ENCODE results near the gene EIF2B1. TPM values are rescaled to one million over a fixed set of nuclear protein-coding genes. Genes with fewer than 3 reads are reported as not detected.
"Not testable (repeated sequence)": the region's sequence is repeated elsewhere in the genome, so short reads cannot be mapped to it uniquely, and the experiment has no call there.

The EIF2B1 gene
- total RNA-seq, 1 experiment from 2014 or later, result 58.7 TPM

- DNase-seq (ENCODE audit: low read depth), result no peak
- in situ Hi-C loops (cut with HindIII; ENCODE audit: low pct_unique_long_range_greater_than_20kb, low sequenced_read_pairs), result no loop called here
Observed at GRCh38 chr12:123621619-123622530, 11.6 kb downstream of the EIF2B1 start.

- in situ Hi-C loops (cut with HindIII; ENCODE audit: low pct_unique_long_range_greater_than_20kb, low sequenced_read_pairs), result no loop called here
- DNase-seq (ENCODE audit: low read depth), result no peak
Observed at GRCh38 chr12:123621101-123621500, 12.4 kb downstream of the EIF2B1 start.

GRCh38 chr12:123617580-123617979 lies 15.9 kb downstream of the EIF2B1 start:
- in situ Hi-C loops (cut with HindIII; ENCODE audit: low pct_unique_long_range_greater_than_20kb, low sequenced_read_pairs), result no loop called here
- DNase-seq (ENCODE audit: low read depth), result no peak

- DNase-seq (ENCODE audit: low read depth), result no peak
- in situ Hi-C loops (cut with HindIII; ENCODE audit: low pct_unique_long_range_greater_than_20kb, low sequenced_read_pairs), result no loop called here
Observed at GRCh38 chr12:123617144-123617543, 16.3 kb downstream of the EIF2B1 start.

- DNase-seq (ENCODE audit: low read depth), result no peak
- in situ Hi-C loops (cut with HindIII; ENCODE audit: low pct_unique_long_range_greater_than_20kb, low sequenced_read_pairs), result no loop called here
Observed at GRCh38 chr12:123614531-123614930, 19.0 kb downstream of the EIF2B1 start.

- no peak for DNase-seq (ENCODE audit: low read depth)
- in situ Hi-C loops (cut with HindIII; ENCODE audit: low pct_unique_long_range_greater_than_20kb, low sequenced_read_pairs), result no loop called here
Observed at GRCh38 chr12:123614110-123614509, 19.4 kb downstream of the EIF2B1 start.

- no peak for DNase-seq (ENCODE audit: low read depth)
- in situ Hi-C loops (cut with HindIII; ENCODE audit: low pct_unique_long_range_greater_than_20kb, low sequenced_read_pairs), result no loop called here
Observed at GRCh38 chr12:123608182-123608581, 25.3 kb downstream of the EIF2B1 start.

- in situ Hi-C loops (cut with HindIII; ENCODE audit: low pct_unique_long_range_greater_than_20kb, low sequenced_read_pairs), result no loop called here
- no peak for DNase-seq (ENCODE audit: low read depth)
Observed at GRCh38 chr12:123607756-123608155, 25.7 kb downstream of the EIF2B1 start.

GRCh38 chr12:123603495-123603894 lies 30.0 kb downstream of the EIF2B1 start:
- in situ Hi-C loops (cut with HindIII; ENCODE audit: low pct_unique_long_range_greater_than_20kb, low sequenced_read_pairs); DNase-seq (ENCODE audit: low read depth): not testable (repeated sequence)

- no peak for DNase-seq (ENCODE audit: low read depth)
- in situ Hi-C loops (cut with HindIII; ENCODE audit: low pct_unique_long_range_greater_than_20kb, low sequenced_read_pairs), result no loop called here
Observed at GRCh38 chr12:123602651-123603195, 30.8 kb downstream of the EIF2B1 start.

GRCh38 chr12:123601602-123602489 lies 31.6 kb downstream of the EIF2B1 start, which contains the start of gene DDX55:
DDX55 (plus strand) TSS chr12:123602099; CDS start chr12:123602149, 50 bp downstream.
- in situ Hi-C loops (cut with HindIII; ENCODE audit: low pct_unique_long_range_greater_than_20kb, low sequenced_read_pairs), result no loop called here
- DNase-seq (ENCODE audit: low read depth), result peak; percentile 87

GRCh38 chr12:123599721-123600120 lies 33.8 kb downstream of the EIF2B1 start:
- in situ Hi-C loops (cut with HindIII; ENCODE audit: low pct_unique_long_range_greater_than_20kb, low sequenced_read_pairs), result no loop called here
- no peak for DNase-seq (ENCODE audit: low read depth)

- no peak for DNase-seq (ENCODE audit: low read depth)
- in situ Hi-C loops (cut with HindIII; ENCODE audit: low pct_unique_long_range_greater_than_20kb, low sequenced_read_pairs), result no loop called here
Observed at GRCh38 chr12:123599310-123599709, 34.2 kb downstream of the EIF2B1 start.

- no peak for DNase-seq (ENCODE audit: low read depth)
- in situ Hi-C loops (cut with HindIII; ENCODE audit: low pct_unique_long_range_greater_than_20kb, low sequenced_read_pairs), result no loop called here
Observed at GRCh38 chr12:123598522-123598921, 35.0 kb downstream of the EIF2B1 start.

GRCh38 chr12:123597100-123597499 lies 36.4 kb downstream of the EIF2B1 start:
- DNase-seq (ENCODE audit: low read depth), result no peak
- in situ Hi-C loops (cut with HindIII; ENCODE audit: low pct_unique_long_range_greater_than_20kb, low sequenced_read_pairs), result no loop called here

- in situ Hi-C loops (cut with HindIII; ENCODE audit: low pct_unique_long_range_greater_than_20kb, low sequenced_read_pairs), result no loop called here
- no peak for DNase-seq (ENCODE audit: low read depth)
Observed at GRCh38 chr12:123595729-123596128, 37.8 kb downstream of the EIF2B1 start.

- no peak for DNase-seq (ENCODE audit: low read depth)
- in situ Hi-C loops (cut with HindIII; ENCODE audit: low pct_unique_long_range_greater_than_20kb, low sequenced_read_pairs), result no loop called here
Observed at GRCh38 chr12:123591702-123592481, 41.6 kb downstream of the EIF2B1 start.

- in situ Hi-C loops (cut with HindIII; ENCODE audit: low pct_unique_long_range_greater_than_20kb, low sequenced_read_pairs), result no loop called here
- DNase-seq (ENCODE audit: low read depth), result no peak
Observed at GRCh38 chr12:123580772-123581171, 52.7 kb downstream of the EIF2B1 start.
